ENCODE measurements around the gene CAPN5.

DNA sequence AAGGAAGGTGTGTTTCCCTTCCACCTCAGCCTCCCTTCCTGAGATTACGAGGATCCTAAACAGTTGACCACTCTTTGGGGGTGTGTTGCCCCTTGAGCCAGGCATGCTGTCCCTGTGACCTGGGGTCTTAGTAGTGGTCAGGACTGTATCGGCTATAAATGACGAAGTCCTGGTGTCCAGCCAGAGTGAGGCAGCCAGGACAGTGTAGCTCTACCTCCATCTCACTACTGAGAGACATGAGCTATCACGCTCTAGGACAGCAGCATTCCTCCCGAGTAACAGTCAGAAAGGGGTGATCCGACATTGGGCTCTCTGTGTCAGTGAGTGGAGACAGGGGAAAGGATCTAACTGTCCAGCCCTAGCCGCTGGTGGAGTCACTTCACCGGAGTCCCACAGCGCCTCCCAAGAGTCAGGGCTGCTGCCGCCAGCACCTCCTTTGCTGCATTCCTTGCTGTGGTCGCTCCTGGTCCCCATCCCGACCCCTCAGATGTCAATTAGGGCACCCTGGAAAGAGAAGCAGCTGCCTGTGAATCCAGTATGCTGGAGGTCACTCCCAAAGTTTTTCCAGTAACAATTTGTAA is 35.8 kb upstream of the CAPN5 start:
- TF ChIP-seq ZC3H10 (CRISPR knock-in tag; IDR thresholded peaks at IDR 0.05) (no peak), OSR1 (CRISPR knock-in tag; IDR thresholded peaks at IDR 0.05) (no peak), ZFP3 (CRISPR knock-in tag; IDR thresholded peaks at IDR 0.05) (no peak), ESRRG (CRISPR knock-in tag; IDR thresholded peaks at IDR 0.05) (no peak), TOX (CRISPR knock-in tag; IDR thresholded peaks at IDR 0.05; ENCODE audit: borderline replicate concordance) (no peak), ARNTL (CRISPR knock-in tag; IDR thresholded peaks at IDR 0.05; ENCODE audit: borderline replicate concordance, low read depth) (no peak)
- TF ChIP-seq, protein P1, sequence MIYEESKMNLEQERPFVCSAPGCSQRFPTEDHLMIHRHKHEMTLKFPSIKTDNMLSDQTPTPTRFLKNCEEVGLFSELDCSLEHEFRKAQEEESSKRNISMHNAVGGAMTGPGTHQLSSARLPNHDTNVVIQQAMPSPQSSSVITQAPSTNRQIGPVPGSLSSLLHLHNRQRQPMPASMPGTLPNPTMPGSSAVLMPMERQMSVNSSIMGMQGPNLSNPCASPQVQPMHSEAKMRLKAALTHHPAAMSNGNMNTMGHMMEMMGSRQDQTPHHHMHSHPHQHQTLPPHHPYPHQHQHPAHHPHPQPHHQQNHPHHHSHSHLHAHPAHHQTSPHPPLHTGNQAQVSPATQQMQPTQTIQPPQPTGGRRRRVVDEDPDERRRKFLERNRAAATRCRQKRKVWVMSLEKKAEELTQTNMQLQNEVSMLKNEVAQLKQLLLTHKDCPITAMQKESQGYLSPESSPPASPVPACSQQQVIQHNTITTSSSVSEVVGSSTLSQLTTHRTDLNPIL (CRISPR knock-in tag; IDR thresholded peaks at IDR 0.05; ENCODE audit: low read depth), result no peak
- TF ChIP-seq, protein P2, sequence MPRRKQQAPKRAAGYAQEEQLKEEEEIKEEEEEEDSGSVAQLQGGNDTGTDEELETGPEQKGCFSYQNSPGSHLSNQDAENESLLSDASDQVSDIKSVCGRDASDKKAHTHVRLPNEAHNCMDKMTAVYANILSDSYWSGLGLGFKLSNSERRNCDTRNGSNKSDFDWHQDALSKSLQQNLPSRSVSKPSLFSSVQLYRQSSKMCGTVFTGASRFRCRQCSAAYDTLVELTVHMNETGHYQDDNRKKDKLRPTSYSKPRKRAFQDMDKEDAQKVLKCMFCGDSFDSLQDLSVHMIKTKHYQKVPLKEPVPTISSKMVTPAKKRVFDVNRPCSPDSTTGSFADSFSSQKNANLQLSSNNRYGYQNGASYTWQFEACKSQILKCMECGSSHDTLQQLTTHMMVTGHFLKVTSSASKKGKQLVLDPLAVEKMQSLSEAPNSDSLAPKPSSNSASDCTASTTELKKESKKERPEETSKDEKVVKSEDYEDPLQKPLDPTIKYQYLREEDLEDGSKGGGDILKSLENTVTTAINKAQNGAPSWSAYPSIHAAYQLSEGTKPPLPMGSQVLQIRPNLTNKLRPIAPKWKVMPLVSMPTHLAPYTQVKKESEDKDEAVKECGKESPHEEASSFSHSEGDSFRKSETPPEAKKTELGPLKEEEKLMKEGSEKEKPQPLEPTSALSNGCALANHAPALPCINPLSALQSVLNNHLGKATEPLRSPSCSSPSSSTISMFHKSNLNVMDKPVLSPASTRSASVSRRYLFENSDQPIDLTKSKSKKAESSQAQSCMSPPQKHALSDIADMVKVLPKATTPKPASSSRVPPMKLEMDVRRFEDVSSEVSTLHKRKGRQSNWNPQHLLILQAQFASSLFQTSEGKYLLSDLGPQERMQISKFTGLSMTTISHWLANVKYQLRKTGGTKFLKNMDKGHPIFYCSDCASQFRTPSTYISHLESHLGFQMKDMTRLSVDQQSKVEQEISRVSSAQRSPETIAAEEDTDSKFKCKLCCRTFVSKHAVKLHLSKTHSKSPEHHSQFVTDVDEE (CRISPR knock-in tag; IDR thresholded peaks at IDR 0.05), result no peak
- TF ChIP-seq, protein P3, sequence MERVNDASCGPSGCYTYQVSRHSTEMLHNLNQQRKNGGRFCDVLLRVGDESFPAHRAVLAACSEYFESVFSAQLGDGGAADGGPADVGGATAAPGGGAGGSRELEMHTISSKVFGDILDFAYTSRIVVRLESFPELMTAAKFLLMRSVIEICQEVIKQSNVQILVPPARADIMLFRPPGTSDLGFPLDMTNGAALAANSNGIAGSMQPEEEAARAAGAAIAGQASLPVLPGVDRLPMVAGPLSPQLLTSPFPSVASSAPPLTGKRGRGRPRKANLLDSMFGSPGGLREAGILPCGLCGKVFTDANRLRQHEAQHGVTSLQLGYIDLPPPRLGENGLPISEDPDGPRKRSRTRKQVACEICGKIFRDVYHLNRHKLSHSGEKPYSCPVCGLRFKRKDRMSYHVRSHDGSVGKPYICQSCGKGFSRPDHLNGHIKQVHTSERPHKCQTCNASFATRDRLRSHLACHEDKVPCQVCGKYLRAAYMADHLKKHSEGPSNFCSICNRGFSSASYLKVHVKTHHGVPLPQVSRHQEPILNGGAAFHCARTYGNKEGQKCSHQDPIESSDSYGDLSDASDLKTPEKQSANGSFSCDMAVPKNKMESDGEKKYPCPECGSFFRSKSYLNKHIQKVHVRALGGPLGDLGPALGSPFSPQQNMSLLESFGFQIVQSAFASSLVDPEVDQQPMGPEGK (CRISPR knock-in tag; IDR thresholded peaks at IDR 0.05; ENCODE audit: borderline replicate concordance), result no peak
- TF ChIP-seq, protein P4, sequence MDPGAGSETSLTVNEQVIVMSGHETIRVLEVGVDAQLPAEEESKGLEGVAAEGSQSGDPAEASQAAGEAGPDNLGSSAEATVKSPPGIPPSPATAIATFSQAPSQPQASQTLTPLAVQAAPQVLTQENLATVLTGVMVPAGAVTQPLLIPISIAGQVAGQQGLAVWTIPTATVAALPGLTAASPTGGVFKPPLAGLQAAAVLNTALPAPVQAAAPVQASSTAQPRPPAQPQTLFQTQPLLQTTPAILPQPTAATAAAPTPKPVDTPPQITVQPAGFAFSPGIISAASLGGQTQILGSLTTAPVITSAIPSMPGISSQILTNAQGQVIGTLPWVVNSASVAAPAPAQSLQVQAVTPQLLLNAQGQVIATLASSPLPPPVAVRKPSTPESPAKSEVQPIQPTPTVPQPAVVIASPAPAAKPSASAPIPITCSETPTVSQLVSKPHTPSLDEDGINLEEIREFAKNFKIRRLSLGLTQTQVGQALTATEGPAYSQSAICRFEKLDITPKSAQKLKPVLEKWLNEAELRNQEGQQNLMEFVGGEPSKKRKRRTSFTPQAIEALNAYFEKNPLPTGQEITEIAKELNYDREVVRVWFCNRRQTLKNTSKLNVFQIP (CRISPR knock-in tag; IDR thresholded peaks at IDR 0.05; ENCODE audit: borderline replicate concordance, low read depth), result no peak

Measured in SK-N-SH treated with all-trans-retinoic acid at 6 μM for 48 hours (cell line).